Osteoblast (primary cell): ENCODE measurements around the gene B4GALNT1. TPM values are rescaled to one million over a fixed set of nuclear protein-coding genes. Genes with fewer than 3 reads are reported as not detected.
A peak's percentile ranks its signal among the peaks of the same experiment; 100 is the strongest.

Experiments used
- DNase-seq: peaks from one replicate; pipeline ENCODE4 v3.0.0; 2011; ENCODE audit warnings: low spot score, mixed read lengths; ENCODE audit not compliant: insufficient read length; ENCODE audit errors: missing footprints
- H2AFZ ChIP-seq: 2 replicates; pipeline ENCODE4 v1.6.0; 2011; ENCODE audit warnings: mild to moderate bottlenecking, low read length
- H3K27ac ChIP-seq: 2 replicates; pipeline ENCODE4 v1.5.1; 2011; ENCODE audit warnings: mild to moderate bottlenecking, low read depth, low read length, moderate library complexity
- H3K27me3 ChIP-seq: 2 replicates; pipeline ENCODE4 v1.6.0; 2012; ENCODE audit warnings: mild to moderate bottlenecking, control low read depth, inconsistent platforms, low read length, moderate library complexity; ENCODE audit not compliant: insufficient read depth
- H3K36me3 ChIP-seq: 2 replicates; pipeline ENCODE4 v1.5.1; 2011; ENCODE audit warnings: mild to moderate bottlenecking, low read length, control low read depth, moderate library complexity; ENCODE audit not compliant: insufficient read depth
- H3K4me1 ChIP-seq: 2 replicates; pipeline ENCODE4 v1.5.1; 2011; ENCODE audit warnings: mild to moderate bottlenecking, low read length, control low read depth, moderate library complexity; ENCODE audit not compliant: insufficient read depth
- H3K4me2 ChIP-seq: 2 replicates; pipeline ENCODE4 v1.6.0; 2011; ENCODE audit warnings: mild to moderate bottlenecking, low read length; ENCODE audit not compliant: insufficient read depth
- H3K4me3 ChIP-seq: fragments of 200-600 bp; sonication (generic); 3 replicates; pipeline ENCODE4 v1.5.1; 2012; ENCODE audit warnings: mild to moderate bottlenecking, low read length, inconsistent platforms; ENCODE audit not compliant: insufficient read depth
- H3K79me2 ChIP-seq: 2 replicates; pipeline ENCODE4 v1.6.0; 2012; ENCODE audit warnings: mild to moderate bottlenecking, low read length, control low read depth, inconsistent platforms; ENCODE audit not compliant: insufficient read depth
- H3K9me3 ChIP-seq: 2 replicates; pipeline ENCODE4 v1.5.1; 2011; ENCODE audit warnings: low read depth, low read length, control low read depth
- H4K20me1 ChIP-seq: 2 replicates; pipeline ENCODE4 v1.6.0; 2012; ENCODE audit warnings: mild to moderate bottlenecking, low read length, control low read depth; ENCODE audit not compliant: insufficient read depth
- total RNA-seq: library from RNA; depleted of rRNA; stranded (reverse); fragments of >200 nt; gene quantifications from 2 replicates; pipeline ENCODE4 v1.2.3, GENCODE V29; 2012
- TF ChIP-seq, protein P1 (sequence below): IDR thresholded peaks from 2 replicates; pipeline ENCODE4 v1.5.1; 2011; ENCODE audit warnings: mild to moderate bottlenecking, low read depth, low read length, moderate library complexity; ENCODE audit errors: extremely low read depth

Gene B4GALNT1
- total RNA-seq, 1 donor, result 1.1 TPM

DNA sequence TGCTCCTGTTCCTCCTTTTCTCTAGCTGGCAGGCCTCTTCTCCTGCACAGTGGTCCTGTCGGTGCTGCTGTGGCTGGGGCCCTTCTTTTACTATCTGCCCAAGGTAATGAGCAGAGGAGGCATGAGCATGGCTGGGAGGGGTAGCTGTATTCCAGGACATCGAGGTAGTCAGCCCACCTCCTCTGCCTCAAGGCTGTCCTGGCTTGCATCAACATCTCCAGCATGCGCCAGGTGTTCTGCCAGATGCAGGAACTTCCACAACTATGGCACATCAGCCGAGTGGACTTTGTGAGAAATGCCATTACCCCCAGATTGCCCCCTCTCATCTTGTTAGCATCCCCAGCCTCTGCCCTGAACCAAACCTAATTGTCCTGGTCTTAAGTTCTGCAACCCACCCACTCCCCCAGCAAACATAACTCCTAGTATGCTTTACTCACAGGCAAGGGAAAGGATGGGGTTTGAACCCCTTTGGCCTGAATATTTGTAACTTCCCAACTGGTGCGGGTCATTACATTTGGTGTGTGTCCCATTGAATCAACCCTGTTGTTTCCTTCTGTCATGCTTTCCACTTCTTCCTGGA, 9.1 kb downstream of the B4GALNT1 start:
- H4K20me1 ChIP-seq, result no peaks in the 10 kb centered on the region
- no peak overlapping the region for H3K4me2 ChIP-seq
- peaks cover 6% of the 10 kb centered on the region for H3K4me1 ChIP-seq
- H3K4me3 ChIP-seq, result no peak overlapping the region
- no peaks in the 10 kb centered on the region for H3K36me3 ChIP-seq
- peak; percentile 78 for DNase-seq
- H3K27me3 ChIP-seq, result peaks cover 60% of the 10 kb centered on the region
- no peak overlapping the region for H3K27ac ChIP-seq
- no peaks in the 10 kb centered on the region for H3K79me2 ChIP-seq
- H3K9me3 ChIP-seq, result no peaks in the 10 kb centered on the region
- H2AFZ ChIP-seq, result no peak overlapping the region
- TF ChIP-seq, protein P1, sequence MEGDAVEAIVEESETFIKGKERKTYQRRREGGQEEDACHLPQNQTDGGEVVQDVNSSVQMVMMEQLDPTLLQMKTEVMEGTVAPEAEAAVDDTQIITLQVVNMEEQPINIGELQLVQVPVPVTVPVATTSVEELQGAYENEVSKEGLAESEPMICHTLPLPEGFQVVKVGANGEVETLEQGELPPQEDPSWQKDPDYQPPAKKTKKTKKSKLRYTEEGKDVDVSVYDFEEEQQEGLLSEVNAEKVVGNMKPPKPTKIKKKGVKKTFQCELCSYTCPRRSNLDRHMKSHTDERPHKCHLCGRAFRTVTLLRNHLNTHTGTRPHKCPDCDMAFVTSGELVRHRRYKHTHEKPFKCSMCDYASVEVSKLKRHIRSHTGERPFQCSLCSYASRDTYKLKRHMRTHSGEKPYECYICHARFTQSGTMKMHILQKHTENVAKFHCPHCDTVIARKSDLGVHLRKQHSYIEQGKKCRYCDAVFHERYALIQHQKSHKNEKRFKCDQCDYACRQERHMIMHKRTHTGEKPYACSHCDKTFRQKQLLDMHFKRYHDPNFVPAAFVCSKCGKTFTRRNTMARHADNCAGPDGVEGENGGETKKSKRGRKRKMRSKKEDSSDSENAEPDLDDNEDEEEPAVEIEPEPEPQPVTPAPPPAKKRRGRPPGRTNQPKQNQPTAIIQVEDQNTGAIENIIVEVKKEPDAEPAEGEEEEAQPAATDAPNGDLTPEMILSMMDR, result no peak

DNA sequence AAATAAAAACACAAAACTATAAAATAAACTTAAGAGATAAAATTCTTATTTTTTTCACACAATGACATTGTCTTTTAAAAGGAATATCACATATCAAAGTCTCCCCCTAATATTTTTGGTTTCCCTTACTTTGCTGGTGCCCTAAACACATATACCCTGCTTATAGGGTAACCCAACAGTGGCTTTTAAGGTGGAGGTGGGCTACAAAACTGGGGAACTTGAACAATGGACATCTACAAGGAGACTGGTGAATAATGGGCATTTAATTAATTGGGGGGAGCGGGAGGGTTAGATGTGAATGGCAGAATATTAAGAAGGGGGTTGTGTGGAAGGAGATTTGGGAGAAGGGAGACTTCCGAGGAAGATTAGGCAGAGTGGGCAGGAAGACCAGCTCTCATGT, 9.6 kb downstream of the B4GALNT1 start:
- TF ChIP-seq, protein P1, result no peak
- Histone ChIP-seq H3K36me3 (no peaks in the 10 kb centered on the region), H3K4me1 (peaks cover 6% of the 10 kb centered on the region), H2AFZ (no peak overlapping the region), H3K4me2 (no peak overlapping the region), H3K4me3 (no peak overlapping the region), H3K79me2 (no peaks in the 10 kb centered on the region), H3K9me3 (no peaks in the 10 kb centered on the region), H3K27ac (no peak overlapping the region), H4K20me1 (no peaks in the 10 kb centered on the region), H3K27me3 (peaks cover 57% of the 10 kb centered on the region)
- DNase-seq, result peak; percentile 62

DNA sequence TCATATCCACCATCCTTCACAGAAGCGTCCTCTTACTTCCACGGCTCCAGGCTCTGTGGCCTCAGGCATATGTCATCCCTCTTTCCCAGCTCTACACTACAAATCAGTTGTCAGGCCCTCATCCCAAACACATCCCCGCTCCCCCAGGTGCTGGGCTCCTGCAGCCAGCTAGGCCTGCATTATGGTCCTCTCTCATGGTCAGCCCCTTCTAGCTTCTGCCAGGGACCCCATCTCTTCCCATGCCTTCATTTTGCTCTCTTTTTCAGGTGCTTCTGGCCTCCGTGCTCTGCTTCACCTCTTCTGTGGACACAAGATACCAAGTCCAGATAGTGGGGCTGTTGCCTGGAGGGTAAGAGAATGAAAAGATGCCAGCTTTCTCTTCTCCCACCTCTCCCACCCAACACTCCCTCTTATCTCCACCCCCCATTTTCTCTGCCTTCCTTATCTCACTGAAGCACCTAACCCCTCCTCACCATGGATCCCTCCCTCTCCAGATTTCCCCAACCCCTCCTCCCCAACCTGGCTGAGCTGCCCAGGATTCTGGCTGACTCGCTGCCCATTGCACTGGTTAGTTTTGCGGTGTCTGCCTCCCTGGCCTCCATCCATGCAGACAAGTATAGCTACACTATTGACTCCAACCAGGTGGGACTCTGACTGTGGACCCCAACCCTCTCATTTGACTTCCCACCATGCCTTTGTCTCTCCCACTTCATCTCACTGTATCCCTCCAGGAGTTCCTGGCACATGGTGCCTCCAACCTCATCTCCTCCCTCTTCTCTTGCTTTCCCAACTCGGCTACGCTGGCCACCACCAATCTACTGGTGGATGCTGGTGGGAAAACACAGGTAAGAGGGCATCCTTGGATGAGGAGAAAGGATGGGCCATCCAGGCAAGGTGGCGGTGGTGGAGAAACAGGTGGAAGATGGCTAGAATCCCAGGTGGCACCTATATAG, 10.4 kb downstream of the B4GALNT1 start:
- Histone ChIP-seq H3K4me2 (no peak overlapping the region), H3K27me3 (peaks cover 52% of the 10 kb centered on the region)
- TF ChIP-seq, protein P1, result no peak

More for the DNA sequence above, 10.4 kb downstream of the B4GALNT1 start:
- no peak overlapping the region for H3K27ac ChIP-seq
- H3K4me1 ChIP-seq, result peaks cover 6% of the 10 kb centered on the region
- H4K20me1 ChIP-seq, result no peaks in the 10 kb centered on the region
- H2AFZ ChIP-seq, result no peak overlapping the region
- no peaks in the 10 kb centered on the region for H3K79me2 ChIP-seq
- peak; percentile 36 for DNase-seq
- no peak overlapping the region for H3K4me3 ChIP-seq
- no peaks in the 10 kb centered on the region for H3K36me3 ChIP-seq
- H3K9me3 ChIP-seq, result no peaks in the 10 kb centered on the region
